Gastroesophageal sphincter (tissue), 4 donors: Measurements from ENCODE around the gene SPAG7. TPM values are rescaled to one million over a fixed set of nuclear protein-coding genes. Genes with fewer than 3 reads are reported as not detected.

Source experiments
- ATAC-seq: fragments of 150-250 bp; one replicate; pipeline ENCODE4 v1.9.1; 2016; ENCODE audit warnings: mild to moderate bottlenecking, moderate library complexity
- H3K27ac ChIP-seq, 4 donors: fragments of 200-600 bp; sonication (generic) in 3 of 4; 1 replicate in 3 of 4; 2 replicates in 1 of 4; pipeline ENCODE4 v1.5.1; 2016 to 2019
- H3K27me3 ChIP-seq: fragments of 200-600 bp; sonication (generic); one replicate; pipeline ENCODE4 v1.5.1; 2019
- H3K36me3 ChIP-seq, 2 donors: fragments of 200-600 bp; sonication (generic); one replicate each; pipeline ENCODE4 v1.5.1; 2019; ENCODE audit warnings: control low read depth in 1 of 2
- H3K4me1 ChIP-seq, 3 donors: fragments of 200-600 bp; sonication (generic); 1 replicate in 2 of 3; 2 replicates in 1 of 3; pipeline ENCODE4 v1.5.1; 2016 to 2019; ENCODE audit warnings: control low read depth in 2 of 3
- H3K4me3 ChIP-seq, 2 donors: fragments of 200-600 bp; sonication (generic); one replicate each; pipeline ENCODE4 v1.5.1; 2019; ENCODE audit warnings: mild to moderate bottlenecking in 1 of 2, moderate library complexity in 1 of 2
- H3K9me3 ChIP-seq, 3 donors: fragments of 200-600 bp; sonication (generic); one replicate each; pipeline ENCODE4 v1.5.1; 2017 to 2019; ENCODE audit warnings: control low read depth in 2 of 3
- EP300 ChIP-seq: sonication (generic); formaldehyde crosslinking; IDR thresholded peaks from one replicate; pipeline ENCODE4 v1.6.1; 2017; ENCODE audit warnings: antibody characterized with exemption, mild to moderate bottlenecking
- POLR2A ChIP-seq, 2 donors: fragments of 450-650 bp; IDR thresholded peaks; one replicate each; pipeline ENCODE4 v1.6.1; 2017; ENCODE audit warnings: antibody characterized with exemption in 2 of 2, mild to moderate bottlenecking in 2 of 2, moderate library complexity in 1 of 2
- POLR2AphosphoS5 ChIP-seq: sonication (generic); formaldehyde crosslinking; IDR thresholded peaks from one replicate; pipeline ENCODE4 v1.6.1; 2017; ENCODE audit warnings: antibody characterized with exemption
- WGBS, 2 donors: methylation state at CpG; one replicate each; pipeline ENCODE4 v1.1.5; 2018; ENCODE audit warnings: low coverage in 1 of 2; 5-methylcytosine and 5-hydroxymethylcytosine counted together
- total RNA-seq, 4 donors: library from RNA; depleted of rRNA; stranded (reverse); fragments of >200 nt; gene quantifications; one replicate each; pipeline ENCODE4 v1.1.0, GENCODE V29; 2016
- TF ChIP-seq, protein P1 (sequence below), 4 experiments: fragments of 200-600 bp in 2 of 4; fragments of 450-650 bp in 2 of 4; sonication (generic) in 1 of 4; IDR thresholded peaks; one replicate each; pipeline ENCODE4 v1.5.1; 2017 to 2019; ENCODE audit warnings: antibody characterized with exemption in 4 of 4, mild to moderate bottlenecking in 2 of 4, moderate library complexity in 2 of 4

SPAG7 gene
- total RNA-seq, 4 donors from 2014 or later: 35.1 to 77.5 (median 55.2) TPM

DNA sequence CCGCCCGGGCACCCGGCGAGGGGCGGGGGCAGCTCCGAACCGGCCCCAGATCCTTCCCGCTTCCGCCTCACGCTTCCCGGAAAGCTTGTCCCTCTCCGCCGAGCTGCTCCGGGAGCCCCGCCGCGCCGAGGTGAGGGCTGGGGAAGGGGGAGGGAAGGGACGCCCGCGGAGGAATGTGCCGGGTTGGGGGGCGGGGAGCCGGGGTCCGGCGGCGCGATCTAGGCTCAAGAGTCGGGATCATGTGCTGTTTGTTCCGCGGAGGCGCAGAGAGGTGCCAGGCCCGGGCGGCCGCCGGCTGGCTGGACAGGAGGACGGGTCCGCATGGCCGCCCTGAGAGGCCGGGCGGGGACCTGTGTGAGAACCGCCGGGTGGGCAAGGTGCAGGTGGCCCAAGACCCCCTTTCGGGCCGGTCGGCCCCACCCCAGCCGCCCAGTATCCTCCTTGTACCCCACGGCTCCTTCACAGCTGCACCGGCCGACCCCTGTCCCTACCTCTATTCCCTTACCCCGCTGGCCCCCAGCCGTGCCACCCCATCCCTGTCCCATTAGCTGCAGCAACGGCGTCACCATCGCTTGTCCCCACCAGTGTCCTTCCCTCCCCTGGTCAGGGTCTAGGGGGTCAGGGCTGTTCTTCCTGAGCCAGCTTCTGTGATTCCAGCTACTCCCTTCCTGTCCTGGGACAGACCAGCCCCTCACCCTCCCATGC lies 30.6 kb upstream of the SPAG7 start:
- H3K27me3 ChIP-seq: no peaks in the 10 kb centered on the region
- TF ChIP-seq POLR2AphosphoS5: peak; percentile 29
- TF ChIP-seq, protein P1, sequence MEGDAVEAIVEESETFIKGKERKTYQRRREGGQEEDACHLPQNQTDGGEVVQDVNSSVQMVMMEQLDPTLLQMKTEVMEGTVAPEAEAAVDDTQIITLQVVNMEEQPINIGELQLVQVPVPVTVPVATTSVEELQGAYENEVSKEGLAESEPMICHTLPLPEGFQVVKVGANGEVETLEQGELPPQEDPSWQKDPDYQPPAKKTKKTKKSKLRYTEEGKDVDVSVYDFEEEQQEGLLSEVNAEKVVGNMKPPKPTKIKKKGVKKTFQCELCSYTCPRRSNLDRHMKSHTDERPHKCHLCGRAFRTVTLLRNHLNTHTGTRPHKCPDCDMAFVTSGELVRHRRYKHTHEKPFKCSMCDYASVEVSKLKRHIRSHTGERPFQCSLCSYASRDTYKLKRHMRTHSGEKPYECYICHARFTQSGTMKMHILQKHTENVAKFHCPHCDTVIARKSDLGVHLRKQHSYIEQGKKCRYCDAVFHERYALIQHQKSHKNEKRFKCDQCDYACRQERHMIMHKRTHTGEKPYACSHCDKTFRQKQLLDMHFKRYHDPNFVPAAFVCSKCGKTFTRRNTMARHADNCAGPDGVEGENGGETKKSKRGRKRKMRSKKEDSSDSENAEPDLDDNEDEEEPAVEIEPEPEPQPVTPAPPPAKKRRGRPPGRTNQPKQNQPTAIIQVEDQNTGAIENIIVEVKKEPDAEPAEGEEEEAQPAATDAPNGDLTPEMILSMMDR (IDR thresholded peaks at IDR 0.05): no peak
- TF ChIP-seq POLR2A (IDR thresholded peaks at IDR 0.05): peak; percentile 40 to 72
- peaks cover 0 to 42% (median 24%) of the 10 kb centered on the region in 3 donors for H3K4me1 ChIP-seq
- H3K9me3 ChIP-seq: no peaks in the 10 kb centered on the region
- peak overlapping the region; percentile 57 to 84 for H3K4me3 ChIP-seq
- H3K36me3 ChIP-seq: peaks cover 0 to 26% of the 10 kb centered on the region in 2 donors
- WGBS, 2 donors: 0% methylated on average over 12 of the region's 55 CpGs; no CpG with 5 or more reads in 1 of the 2 donors
- peak overlapping the region; percentile 68 to 98 (median 94) for H3K27ac ChIP-seq
- ATAC-seq: peak; percentile 39

DNA sequence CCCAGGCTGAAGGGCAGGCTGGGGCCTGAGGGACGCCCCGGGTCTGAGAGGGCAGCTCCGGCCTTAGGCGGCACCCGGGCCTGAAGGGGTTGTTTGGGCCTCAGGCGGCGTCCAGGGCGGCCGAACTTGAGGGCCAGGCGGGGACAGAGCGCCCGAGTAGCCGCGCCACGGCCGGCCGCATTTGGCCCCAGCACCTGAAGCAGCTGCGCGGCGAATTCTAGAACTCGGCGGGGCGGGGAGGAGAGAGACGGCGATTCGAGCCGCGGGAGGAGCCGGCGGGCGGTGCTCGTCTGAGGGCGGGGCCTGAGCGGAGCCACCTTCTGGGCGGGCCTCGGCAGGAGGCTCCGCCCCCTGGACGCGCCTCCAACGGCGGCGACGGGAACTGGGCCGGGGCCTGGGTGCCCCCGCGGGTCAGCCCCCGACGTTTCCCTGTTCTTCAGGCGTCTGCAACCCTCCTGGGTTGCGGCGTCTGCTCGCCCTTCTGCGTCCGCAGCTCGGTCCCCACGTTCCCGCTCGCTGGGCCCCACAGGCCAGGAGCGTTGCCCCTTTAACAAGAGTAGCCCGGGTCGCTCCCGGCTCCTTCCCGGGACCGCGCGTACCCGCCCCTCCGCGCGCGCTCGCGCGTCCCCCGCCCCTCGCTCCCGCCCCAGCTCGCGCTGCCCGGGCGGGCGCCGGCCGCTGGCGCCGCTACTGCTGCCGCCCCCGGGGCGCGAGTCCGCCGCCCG lies 29.8 kb upstream of the SPAG7 start, which contains the start of the genes INCA1 and KIF1C:
TSS of gene INCA1 (minus strand) at position 221 of the 725 bp plus-strand sequence. CDS start 3,085 bp downstream, outside the sequence.
TSS of gene KIF1C (plus strand) at position 649 of the 725 bp plus-strand sequence. CDS start 2,297 bp downstream, outside the sequence.
- no peaks in the 10 kb centered on the region for H3K27me3 ChIP-seq
- WGBS, 2 donors: no CpG with 5 or more reads among the region's 93 CpGs
- H3K36me3 ChIP-seq: peaks cover 0 to 19% of the 10 kb centered on the region in 2 donors
- peaks cover 0 to 42% (median 24%) of the 10 kb centered on the region in 3 donors for H3K4me1 ChIP-seq
- peak within 1 kb of the TSS; percentile 57 to 84 for H3K4me3 ChIP-seq
- H3K9me3 ChIP-seq: no peaks in the 10 kb centered on the region
- ATAC-seq: peak; percentile 95
- H3K27ac ChIP-seq: peak within 1 kb of the TSS; percentile 92 to 98 (median 94)
- peak; percentile 84 to 85 for TF ChIP-seq POLR2A (IDR thresholded peaks at IDR 0.05)
- TF ChIP-seq, protein P1 (IDR thresholded peaks at IDR 0.05): peak in 2 of 4 experiments; percentile 56 to 62
- TF ChIP-seq EP300: no peak
- peak; percentile 84 for TF ChIP-seq POLR2AphosphoS5

DNA sequence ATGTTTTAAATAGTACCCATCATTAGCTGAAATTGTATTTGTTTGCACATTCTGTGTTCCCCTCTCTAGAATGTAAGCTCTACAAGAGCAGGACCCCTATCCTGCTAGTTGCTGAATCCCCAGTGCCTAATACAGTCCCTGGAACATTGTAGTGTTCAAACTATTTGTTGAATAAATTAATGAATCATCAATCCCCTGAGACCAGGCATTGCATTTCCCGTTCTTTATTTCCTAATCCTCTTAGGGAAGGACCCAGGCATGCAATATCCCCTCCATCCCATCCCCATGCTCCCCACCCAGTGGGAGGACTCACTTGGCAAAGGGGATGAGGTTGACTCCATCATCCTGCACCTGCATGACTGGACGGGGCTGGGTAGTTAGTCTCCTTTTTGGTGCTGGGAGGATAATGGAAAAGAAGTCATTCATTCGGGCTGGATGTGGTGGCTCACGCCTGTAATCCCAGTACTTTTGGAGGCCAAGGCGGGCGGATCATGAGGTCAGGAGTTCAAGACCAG lies 26.5 kb upstream of the SPAG7 start:
- no peak overlapping the region for H3K27ac ChIP-seq
- ATAC-seq: no peak

DNA sequence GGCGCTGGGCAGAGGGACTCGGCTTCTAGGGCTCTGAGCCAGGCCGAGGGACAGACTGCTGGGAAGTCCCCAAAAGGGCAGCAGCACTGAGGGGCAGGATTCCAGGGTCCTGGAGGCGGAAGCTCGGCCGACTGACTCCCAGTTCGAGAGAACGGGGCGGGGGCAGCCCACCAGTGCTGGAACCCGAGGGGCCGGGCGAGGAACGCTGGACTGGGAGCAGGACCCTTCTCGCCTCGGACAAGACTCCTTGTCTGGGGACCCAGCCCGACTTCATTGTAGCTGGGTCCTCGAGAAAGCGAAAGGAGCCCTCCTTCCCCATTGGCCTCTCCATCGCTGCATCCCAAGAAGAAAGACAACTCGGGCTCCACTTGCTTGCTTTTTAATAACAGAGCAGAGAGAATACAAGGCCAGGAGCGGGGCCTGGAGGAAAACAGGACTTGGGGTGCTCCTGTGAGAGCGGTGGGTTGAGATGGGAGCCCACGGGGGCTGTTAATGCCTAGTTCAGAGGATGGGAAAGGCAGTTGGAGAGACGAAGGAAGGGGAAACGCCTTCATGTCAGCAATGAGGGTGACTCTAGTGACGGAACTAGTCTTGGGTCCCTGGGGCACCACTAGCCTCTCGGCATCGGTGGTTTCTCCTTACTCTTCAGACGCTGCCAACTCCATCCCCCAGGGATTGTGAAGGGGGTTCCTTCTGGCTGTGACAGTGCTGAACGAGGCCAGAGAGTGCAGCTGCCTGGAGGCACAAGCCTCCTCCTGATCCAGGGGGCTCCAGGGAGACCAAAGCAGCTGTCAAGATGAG lies 20.4 kb upstream of the SPAG7 start:
- peak overlapping the region; percentile 82 to 99 (median 96) for H3K27ac ChIP-seq
- peak overlapping the region; percentile 64 to 96 for H3K4me3 ChIP-seq
- TF ChIP-seq, protein P1 (IDR thresholded peaks at IDR 0.05): no peak
- TF ChIP-seq POLR2A (IDR thresholded peaks at IDR 0.05) (no peak), POLR2AphosphoS5 (no peak), EP300 (no peak)
- peak; percentile 17 for ATAC-seq
- H3K4me1 ChIP-seq: peaks cover 0 to 38% (median 16%) of the 10 kb centered on the region in 3 donors
- 0 to 4% methylated on average over 5 to 8 of the region's 30 CpGs for WGBS, 2 donors
- peaks cover 0 to 28% of the 10 kb centered on the region in 2 donors for H3K36me3 ChIP-seq
- no peaks in the 10 kb centered on the region for H3K9me3 ChIP-seq
- no peaks in the 10 kb centered on the region for H3K27me3 ChIP-seq

More for the DNA sequence above, 26.5 kb upstream of the SPAG7 start:
- TF ChIP-seq POLR2AphosphoS5 (no peak), POLR2A (IDR thresholded peaks at IDR 0.05) (no peak), EP300 (no peak)
- TF ChIP-seq, protein P1 (IDR thresholded peaks at IDR 0.05): no peak
- no peaks in the 10 kb centered on the region for H3K9me3 ChIP-seq
- WGBS, 2 donors: 43% methylated on average over 1 of the region's 6 CpGs; no CpG with 5 or more reads in 1 of the 2 donors
- H3K27me3 ChIP-seq: no peaks in the 10 kb centered on the region
- H3K4me1 ChIP-seq: peaks cover 0 to 22% (median 9%) of the 10 kb centered on the region in 3 donors
- H3K36me3 ChIP-seq: no peaks in the 10 kb centered on the region
- H3K4me3 ChIP-seq: no peak overlapping the region
